ENCODE results near the gene XPO5. TPM values are rescaled to one million over a fixed set of nuclear protein-coding genes. Genes with fewer than 3 reads are reported as not detected.

Gene XPO5
- total RNA-seq, 3 donors from 2014 or later (not counting 1 experiment from before 2014, with no cell fraction given): 47.6 to 54.6 (median 48.7) TPM

GRCh38 chr6:43478008-43478372 is 97.8 kb downstream of the XPO5 start:
- H3K27ac Mint-ChIP-seq: peak overlapping the region; percentile 92 to 100
- DNase-seq (no peak), ATAC-seq (no peak)
- intact Hi-C loops (cut with micrococcal nuclease): loop anchor here (5.0 kb wide), 1 partner anchor 39 kb away; the partner anchor contains the start of genes POLR1C and YIPF3
- no peak for TF ChIP-seq CTCF (IDR thresholded peaks at IDR 0.05)
- Histone ChIP-seq H3K9me3 (ENCODE audit: control insufficient read depth, insufficient read depth, low read length) (no peaks in the 10 kb centered on the region), H3K27me3 (ENCODE audit: control insufficient read depth, insufficient read depth, low read length) (no peaks in the 10 kb centered on the region), H3K4me1 (ENCODE audit: control insufficient read depth, insufficient read depth, low read length) (peaks cover 13% of the 10 kb centered on the region), H3K36me3 (ENCODE audit: control insufficient read depth, insufficient read depth, low read length) (peaks cover 2% of the 10 kb centered on the region), H3K4me3 (ENCODE audit: low read length) (peak overlapping the region; percentile 65), H3K27ac (ENCODE audit: low read length) (peak overlapping the region; percentile 87)
- peak overlapping the region; percentile 97 for H3K4me3 Mint-ChIP-seq
- peaks cover 29 to 38% of the 10 kb centered on the region in 2 donors for H3K4me1 Mint-ChIP-seq
- no peaks in the 10 kb centered on the region for H3K9me3 Mint-ChIP-seq
- H3K36me3 Mint-ChIP-seq: no peaks in the 10 kb centered on the region
- 23% methylated on average over 3 of the region's 3 CpGs for WGBS (ENCODE audit: insufficient coverage)
- H3K27me3 Mint-ChIP-seq (ENCODE audit: low read depth in 2 of 2): no peaks in the 10 kb centered on the region

- H3K4me1 Mint-ChIP-seq: peaks cover 29 to 35% of the 10 kb centered on the region in 2 donors
- TF ChIP-seq CTCF (IDR thresholded peaks at IDR 0.05): no peak
Observed at GRCh38 chr6:43477235-43478007, 98.4 kb downstream of the XPO5 start, which contains the start of gene TJAP1. TJAP1 (plus strand) TSS chr6:43477570; CDS start chr6:43499002, 21,432 bp downstream.

GRCh38 chr6:43476746-43477145 is 99.1 kb downstream of the XPO5 start:
- Mint-ChIP-seq H3K27ac (peak overlapping the region; percentile 92 to 100), H3K4me3 (peak overlapping the region; percentile 97), H3K27me3 (ENCODE audit: low read depth in 2 of 2) (no peaks in the 10 kb centered on the region), H3K9me3 (no peaks in the 10 kb centered on the region), H3K4me1 (peaks cover 28 to 29% of the 10 kb centered on the region in 2 donors), H3K36me3 (no peaks in the 10 kb centered on the region)
- Histone ChIP-seq H3K9me3 (ENCODE audit: control insufficient read depth, insufficient read depth, low read length) (no peaks in the 10 kb centered on the region), H3K4me1 (ENCODE audit: control insufficient read depth, insufficient read depth, low read length) (peaks cover 13% of the 10 kb centered on the region), H3K27ac (ENCODE audit: low read length) (peak overlapping the region; percentile 87), H3K36me3 (ENCODE audit: control insufficient read depth, insufficient read depth, low read length) (no peaks in the 10 kb centered on the region), H3K4me3 (ENCODE audit: low read length) (peak overlapping the region; percentile 65), H3K27me3 (ENCODE audit: control insufficient read depth, insufficient read depth, low read length) (no peaks in the 10 kb centered on the region)
- TF ChIP-seq CTCF (IDR thresholded peaks at IDR 0.05): no peak
- WGBS (ENCODE audit: insufficient coverage): 44% methylated on average over 2 of the region's 2 CpGs
- no peak for ATAC-seq
- DNase-seq: peak in 1 of 2 donors; percentile 41
- intact Hi-C loops (cut with micrococcal nuclease): loop anchor here (5.0 kb wide), 1 partner anchor 41 kb away; the partner anchor contains the start of genes POLR1C and YIPF3

More at GRCh38 chr6:43477235-43478007, 98.4 kb downstream of the XPO5 start, which contains the start of gene TJAP1:
- H3K4me1 ChIP-seq (ENCODE audit: control insufficient read depth, insufficient read depth, low read length): peaks cover 13% of the 10 kb centered on the region
- WGBS (ENCODE audit: insufficient coverage): under 1% methylated on average over 34 of the region's 34 CpGs
- Mint-ChIP-seq H3K4me3 (peak within 1 kb of the TSS; percentile 97), H3K9me3 (no peaks in the 10 kb centered on the region), H3K36me3 (no peaks in the 10 kb centered on the region), H3K27me3 (ENCODE audit: low read depth in 2 of 2) (no peaks in the 10 kb centered on the region), H3K27ac (peak within 1 kb of the TSS; percentile 92 to 100)
- DNase-seq (peak; percentile 96 to 97), ATAC-seq (peak; percentile 100)
- no peaks in the 10 kb centered on the region for H3K9me3 ChIP-seq (ENCODE audit: control insufficient read depth, insufficient read depth, low read length)
- H3K27ac ChIP-seq (ENCODE audit: low read length): peak within 1 kb of the TSS; percentile 87
- peaks cover 2% of the 10 kb centered on the region for H3K36me3 ChIP-seq (ENCODE audit: control insufficient read depth, insufficient read depth, low read length)
- H3K27me3 ChIP-seq (ENCODE audit: control insufficient read depth, insufficient read depth, low read length): no peaks in the 10 kb centered on the region
- H3K4me3 ChIP-seq (ENCODE audit: low read length): peak within 1 kb of the TSS; percentile 65
- intact Hi-C loops (cut with micrococcal nuclease): loop anchor here (5.0 kb wide), 1 partner anchor 40 kb away; the partner anchor contains the start of genes POLR1C and YIPF3

Measured in natural killer cell (primary cell).